NCI-H1417 treated with DMSO at 0.1 percent for 48 hours (cell line): ENCODE measurements around the gene CDHR2.
"Not testable (repeated sequence)": the region's sequence is repeated elsewhere in the genome, so short reads cannot be mapped to it uniquely, and the experiment has no call there.

Experiments used
- DNase-seq: peaks from one replicate; lab custom pipeline; 2025; lab: John Stamatoyannopoulos, UW

CDHR2 gene

GRCh38 chr5:176570044-176570443 is 20.9 kb downstream of the CDHR2 start:
- DNase-seq, result no peak

GRCh38 chr5:176573564-176574296 is 24.6 kb downstream of the CDHR2 start:
- DNase-seq, result no peak

GRCh38 chr5:176574297-176574591 is 25.1 kb downstream of the CDHR2 start:
- no peak for DNase-seq

- no peak for DNase-seq
Measured at GRCh38 chr5:176575066-176575465, 25.9 kb downstream of the CDHR2 start.

- no peak for DNase-seq
Measured at GRCh38 chr5:176575488-176576422, 26.6 kb downstream of the CDHR2 start.

GRCh38 chr5:176577312-176578176 is 28.4 kb downstream of the CDHR2 start:
- DNase-seq, result no peak

GRCh38 chr5:176578391-176578808 is 29.3 kb downstream of the CDHR2 start:
- DNase-seq, result no peak

- DNase-seq, result no peak
Measured at GRCh38 chr5:176579323-176579722, 30.2 kb downstream of the CDHR2 start.

GRCh38 chr5:176581361-176581760 is 32.2 kb downstream of the CDHR2 start:
- no peak for DNase-seq

GRCh38 chr5:176583076-176583475 is 33.9 kb downstream of the CDHR2 start:
- no peak for DNase-seq

GRCh38 chr5:176587398-176587797 is 38.3 kb downstream of the CDHR2 start:
- no peak for DNase-seq

- no peak for DNase-seq
Measured at GRCh38 chr5:176588297-176588696, 39.2 kb downstream of the CDHR2 start.

GRCh38 chr5:176589039-176589769 is 40.1 kb downstream of the CDHR2 start:
- no peak for DNase-seq

GRCh38 chr5:176590035-176590717 is 41.0 kb downstream of the CDHR2 start:
- no peak for DNase-seq

- DNase-seq, result not testable (repeated sequence)
Measured at GRCh38 chr5:176591667-176592066, 42.5 kb downstream of the CDHR2 start.

- DNase-seq, result no peak
Measured at GRCh38 chr5:176592573-176592972, 43.4 kb downstream of the CDHR2 start.

GRCh38 chr5:176593273-176593869 is 44.2 kb downstream of the CDHR2 start:
- DNase-seq, result no peak

GRCh38 chr5:176594554-176594953 is 45.4 kb downstream of the CDHR2 start:
- DNase-seq, result no peak

- no peak for DNase-seq
Measured at GRCh38 chr5:176595386-176595943, 46.3 kb downstream of the CDHR2 start.

- DNase-seq, result no peak
Measured at GRCh38 chr5:176596069-176596644, 47.0 kb downstream of the CDHR2 start.
